GM21360 (cell line): ENCODE measurements around the gene RGS7.
"Not testable (repeated sequence)": the region's sequence is repeated elsewhere in the genome, so short reads cannot be mapped to it uniquely, and the experiment has no call there.

Source experiments
- ATAC-seq: cut with Tn5 transposase; IDR thresholded peaks from one replicate; pipeline ENCODE4 v1.9.1; 2021; ENCODE audit warnings: mild to moderate bottlenecking, moderate library complexity; ENCODE audit not compliant: unreplicated experiment

The RGS7 gene

GRCh38 chr1:241143765-241144442 lies 213.1 kb downstream of the RGS7 start:
- no peak for ATAC-seq

- ATAC-seq: no peak
These were observed 214.5 kb downstream of the RGS7 start for GRCh38 chr1:241142493-241142892.

- ATAC-seq: not testable (repeated sequence)
These were observed 215.4 kb downstream of the RGS7 start for GRCh38 chr1:241141646-241142045.

- no peak for ATAC-seq
These were observed 216.3 kb downstream of the RGS7 start for GRCh38 chr1:241140670-241141069.

GRCh38 chr1:241139047-241139446 lies 218.0 kb downstream of the RGS7 start:
- ATAC-seq: no peak

GRCh38 chr1:241138248-241138647 lies 218.8 kb downstream of the RGS7 start:
- no peak for ATAC-seq

GRCh38 chr1:241136389-241136788 lies 220.6 kb downstream of the RGS7 start:
- no peak for ATAC-seq

- no peak for ATAC-seq
These were observed 225.3 kb downstream of the RGS7 start for GRCh38 chr1:241131636-241132194.

- ATAC-seq: no peak
These were observed 226.1 kb downstream of the RGS7 start for GRCh38 chr1:241130881-241131280.

GRCh38 chr1:241129207-241129960 lies 227.6 kb downstream of the RGS7 start:
- ATAC-seq: no peak

GRCh38 chr1:241125286-241125685 lies 231.7 kb downstream of the RGS7 start:
- no peak for ATAC-seq

GRCh38 chr1:241118049-241118448 lies 239.0 kb downstream of the RGS7 start:
- no peak for ATAC-seq

GRCh38 chr1:241115784-241116183 lies 241.2 kb downstream of the RGS7 start:
- no peak for ATAC-seq

- ATAC-seq: no peak
These were observed 242.2 kb downstream of the RGS7 start for GRCh38 chr1:241114699-241115233.

- ATAC-seq: no peak
These were observed 243.4 kb downstream of the RGS7 start for GRCh38 chr1:241113557-241113956.

- no peak for ATAC-seq
These were observed 248.0 kb downstream of the RGS7 start for GRCh38 chr1:241109039-241109438.

- no peak for ATAC-seq
These were observed 251.9 kb downstream of the RGS7 start for GRCh38 chr1:241105147-241105546.

- no peak for ATAC-seq
These were observed 254.3 kb downstream of the RGS7 start for GRCh38 chr1:241102664-241103063.

- ATAC-seq: no peak
These were observed 255.4 kb downstream of the RGS7 start for GRCh38 chr1:241101622-241102021.

- no peak for ATAC-seq
These were observed 259.5 kb downstream of the RGS7 start for GRCh38 chr1:241097479-241097878.

- ATAC-seq: no peak
These were observed 260.0 kb downstream of the RGS7 start for GRCh38 chr1:241096982-241097381.

- no peak for ATAC-seq
These were observed 261.2 kb downstream of the RGS7 start for GRCh38 chr1:241095847-241096246.
